H9 (cell line): ENCODE measurements around the gene FAAH. TPM values are rescaled to one million over a fixed set of nuclear protein-coding genes. Genes with fewer than 3 reads are reported as not detected.
A peak's percentile ranks its signal among the peaks of the same experiment; 100 is the strongest.

Experiments used
- DNase-seq: peaks from one replicate; pipeline ENCODE4 v3.0.0-alpha.2; 2017
- H2AFZ ChIP-seq: one replicate; pipeline ENCODE4 v1.6.1; 2013; ENCODE audit warnings: mild to moderate bottlenecking, low read length, control low read depth, moderate library complexity
- H2AK5ac ChIP-seq: 2 replicates; pipeline ENCODE4 v1.6.1; 2013; ENCODE audit warnings: low read length, control low read depth, mixed read lengths; ENCODE audit not compliant: insufficient read length
- H2BK120ac ChIP-seq: one replicate; pipeline ENCODE4 v1.6.1; 2013; ENCODE audit warnings: low read depth, mild to moderate bottlenecking, low read length, control low read depth, inconsistent platforms; ENCODE audit not compliant: poor library complexity, severe bottlenecking
- H2BK12ac ChIP-seq: 2 replicates; pipeline ENCODE4 v1.6.1; 2013; ENCODE audit warnings: low read length, control low read depth, mixed read lengths, low read depth; ENCODE audit not compliant: insufficient read length
- H2BK15ac ChIP-seq: 2 replicates; pipeline ENCODE4 v1.6.1; 2013; ENCODE audit warnings: low read depth, low read length, control low read depth
- H2BK20ac ChIP-seq: one replicate; pipeline ENCODE4 v1.6.1; 2013; ENCODE audit warnings: low read depth, mild to moderate bottlenecking, low read length, control low read depth, inconsistent platforms; ENCODE audit not compliant: poor library complexity, severe bottlenecking
- H2BK5ac ChIP-seq: 2 replicates; pipeline ENCODE4 v1.6.1; 2013; ENCODE audit warnings: low read length, control low read depth, mixed read lengths; ENCODE audit not compliant: insufficient read length
- H3K14ac ChIP-seq: 2 replicates; pipeline ENCODE4 v1.6.1; 2013; ENCODE audit warnings: low read length, control low read depth; ENCODE audit not compliant: insufficient read depth
- H3K18ac ChIP-seq: 2 replicates; pipeline ENCODE4 v1.6.1; 2013; ENCODE audit warnings: low read depth, mild to moderate bottlenecking, mixed read lengths, low read length, control low read depth; ENCODE audit not compliant: insufficient read length
- H3K23ac ChIP-seq: 2 replicates; pipeline ENCODE4 v1.6.1; 2013; ENCODE audit warnings: low read length, control low read depth, mixed read lengths, low read depth; ENCODE audit not compliant: insufficient read length
- H3K23me2 ChIP-seq: 2 replicates; pipeline ENCODE4 v1.6.1; 2013; ENCODE audit warnings: low read depth, mild to moderate bottlenecking, mixed read lengths, low read length, control low read depth; ENCODE audit not compliant: insufficient read length, poor library complexity, severe bottlenecking
- H3K27ac ChIP-seq: 2 replicates; pipeline ENCODE4 v1.5.1; 2013; ENCODE audit warnings: low read length, control low read depth, mixed read lengths, low read depth; ENCODE audit not compliant: insufficient read length
- H3K27me3 ChIP-seq: 2 replicates; pipeline ENCODE4 v1.6.1; 2013; ENCODE audit warnings: low read length, control low read depth, inconsistent platforms; ENCODE audit not compliant: insufficient read depth
- H3K4ac ChIP-seq: 2 replicates; pipeline ENCODE4 v1.6.1; 2013; ENCODE audit warnings: low read depth, mild to moderate bottlenecking, control low read depth, inconsistent platforms, low read length, moderate library complexity
- H3K4me1 ChIP-seq: 2 replicates; pipeline ENCODE4 v1.6.1; 2013; ENCODE audit warnings: low read length, control low read depth, inconsistent platforms; ENCODE audit not compliant: insufficient read depth
- H3K4me2 ChIP-seq: 2 replicates; pipeline ENCODE4 v1.6.1; 2013; ENCODE audit warnings: low read length, control low read depth, mixed read lengths; ENCODE audit not compliant: insufficient read length, insufficient read depth
- H3K56ac ChIP-seq: 2 replicates; pipeline ENCODE4 v1.6.1; 2013; ENCODE audit warnings: low read depth, mild to moderate bottlenecking, mixed read lengths, low read length, control low read depth; ENCODE audit not compliant: insufficient read length
- H3K79me1 ChIP-seq: 2 replicates; pipeline ENCODE4 v1.6.1; 2013; ENCODE audit warnings: low read depth, mild to moderate bottlenecking, moderate library complexity, low read length, control low read depth, inconsistent platforms; ENCODE audit not compliant: insufficient read depth, poor library complexity, severe bottlenecking
- H3K79me2 ChIP-seq: 2 replicates; pipeline ENCODE4 v1.6.1; 2013; ENCODE audit warnings: low read length, control low read depth, inconsistent platforms; ENCODE audit not compliant: insufficient read depth
- H3K9ac ChIP-seq: 2 replicates; pipeline ENCODE4 v1.6.1; 2013; ENCODE audit warnings: low read length, control low read depth, mixed read lengths; ENCODE audit not compliant: insufficient read length; ENCODE audit errors: extremely low read depth
- H3K9me3 ChIP-seq: one replicate; pipeline ENCODE4 v1.6.1; 2013; ENCODE audit warnings: low read depth, low read length, inconsistent platforms; ENCODE audit not compliant: control insufficient read depth
- H3T11ph ChIP-seq: one replicate; pipeline ENCODE4 v1.6.1; 2013; ENCODE audit warnings: mild to moderate bottlenecking, low read length, control low read depth, inconsistent platforms
- H4K20me1 ChIP-seq: one replicate; pipeline ENCODE4 v1.6.1; 2013; ENCODE audit not compliant: control insufficient read depth, insufficient read length, insufficient read depth
- H4K5ac ChIP-seq: 2 replicates; pipeline ENCODE4 v1.6.1; 2013; ENCODE audit warnings: low read depth, mild to moderate bottlenecking, mixed read lengths, low read length, control low read depth; ENCODE audit not compliant: insufficient read length
- H4K8ac ChIP-seq: replicated peaks from 2 replicates; pipeline ENCODE4 v1.6.1; 2013; ENCODE audit warnings: low read length, control low read depth, mixed read lengths, low read depth; ENCODE audit not compliant: insufficient read length
- H4K91ac ChIP-seq: 2 replicates; pipeline ENCODE4 v1.6.1; 2013; ENCODE audit warnings: low read depth, mild to moderate bottlenecking, moderate library complexity, mixed read lengths, low read length, control low read depth; ENCODE audit not compliant: insufficient read length
- H3K27ac Mint-ChIP-seq, 3 experiments: 2 replicates in 2 of 3; 3 replicates in 1 of 3; pipeline ENCODE4 v1.8.0; 2020 to 2021; ENCODE audit warnings: mixed read lengths in 3 of 3, mild to moderate bottlenecking in 1 of 3, moderate library complexity in 1 of 3
- H3K27me3 Mint-ChIP-seq: 2 replicates; pipeline ENCODE4 v1.8.0; 2021; ENCODE audit warnings: low read depth, mild to moderate bottlenecking, moderate library complexity, mixed read lengths
- H3K36me3 Mint-ChIP-seq, 3 experiments: 2 replicates in 2 of 3; 3 replicates in 1 of 3; pipeline ENCODE4 v1.8.0; 2020 to 2021; ENCODE audit warnings: low read depth in 3 of 3, mixed read lengths in 3 of 3; ENCODE audit not compliant: insufficient read depth in 1 of 3
- H3K4me1 Mint-ChIP-seq, 2 experiments: 2 replicates each; pipeline ENCODE4 v1.8.0; 2020; ENCODE audit warnings: mixed read lengths in 2 of 2
- H3K4me3 Mint-ChIP-seq, 2 experiments: 2 replicates in 1 of 2; 3 replicates in 1 of 2; pipeline ENCODE4 v1.8.0; 2020 to 2021; ENCODE audit warnings: mild to moderate bottlenecking in 2 of 2, mixed read lengths in 2 of 2, moderate library complexity in 1 of 2
- H3K9me3 Mint-ChIP-seq, 2 experiments: 2 replicates in 1 of 2; 3 replicates in 1 of 2; pipeline ENCODE4 v1.8.0; 2020; ENCODE audit warnings: mild to moderate bottlenecking in 2 of 2, mixed read lengths in 2 of 2, moderate library complexity in 1 of 2
- CTCF ChIP-seq: fragments of 200-600 bp; sonication (generic); conservative IDR thresholded peaks from 3 replicates; pipeline ENCODE4 v1.8.0; 2021; ENCODE audit warnings: antibody characterized with exemption, mild to moderate bottlenecking
- whole genome bisulfite sequencing: extraction: QIAGEN DNeasy Blood & Tissue Kit; methylation state at CpG from one replicate; pipeline ENCODE4 v1.1.7; 2013; ENCODE audit warnings: missing lambda C conversion rate, low lambda C conversion rate, mixed read lengths; ENCODE audit not compliant: insufficient read length; ENCODE audit errors: extremely low coverage; 5-methylcytosine and 5-hydroxymethylcytosine counted together
- total RNA-seq: library from RNA; stranded (reverse); gene quantifications from 2 replicates; pipeline ENCODE4 v1.2.1, GENCODE V29; 2021

Gene FAAH
- total RNA-seq, 1 experiment from 2014 or later: 18.9 TPM

GRCh38 chr1:46436844-46437243 is 42.7 kb downstream of the FAAH start:
- Histone ChIP-seq H2AFZ (no peak overlapping the region), H3K27me3 (no peaks in the 10 kb centered on the region), H4K5ac (no peak overlapping the region), H2BK12ac (no peak overlapping the region), H3K79me1 (no peaks in the 10 kb centered on the region), H3K14ac (no peak overlapping the region), H4K8ac (no peak overlapping the region), H3K9ac (no peak overlapping the region), H3K9me3 (no peaks in the 10 kb centered on the region), H2BK20ac (no peak overlapping the region), H3K56ac (no peak overlapping the region), H3T11ph (no peak overlapping the region), H4K20me1 (no peaks in the 10 kb centered on the region), H3K4me1 (no peaks in the 10 kb centered on the region), H3K23me2 (no peaks in the 10 kb centered on the region), H3K4me2 (no peak overlapping the region), H2BK15ac (no peak overlapping the region), H2BK5ac (no peak overlapping the region), H3K18ac (no peak overlapping the region), H2BK120ac (no peak overlapping the region), H3K4ac (no peak overlapping the region), H3K79me2 (no peaks in the 10 kb centered on the region), H4K91ac (no peak overlapping the region), H2AK5ac (no peak overlapping the region), H3K23ac (no peak overlapping the region), H3K27ac (no peak overlapping the region)
- Mint-ChIP-seq H3K4me3 (no peak overlapping the region), H3K36me3 (no peaks in the 10 kb centered on the region), H3K27me3 (peaks cover 70% of the 10 kb centered on the region), H3K27ac (peak overlapping the region in 1 of 3 experiments; percentile 59; a peak in 1 of 7 replicates), H3K9me3 (no peaks in the 10 kb centered on the region), H3K4me1 (peaks cover 4 to 6% of the 10 kb centered on the region in 2 experiments; a peak in 3 of 4 replicates)
- TF ChIP-seq CTCF: no peak
- WGBS: no CpG with 5 or more reads among the region's 1 CpG
- no peak for DNase-seq
